22Rv1 (cell line): Measurements from ENCODE around the gene ROS1.

Experiments
- H3K27ac ChIP-seq: fragments of 450-650 bp; 2 replicates; pipeline ENCODE4 v1.5.1; 2017
- CTCF ChIP-seq: fragments of 450-650 bp; IDR thresholded peaks from 2 replicates; pipeline ENCODE4 v1.5.1; 2017; ENCODE audit warnings: mild to moderate bottlenecking
- ZFX ChIP-seq: fragments of 450-650 bp; IDR thresholded peaks from 2 replicates; pipeline ENCODE4 v1.6.1; 2017; ENCODE audit warnings: antibody characterized with exemption, borderline replicate concordance

ROS1 gene

GRCh38 chr6:117266257-117267053 is 159.3 kb downstream of the ROS1 start:
- no peak overlapping the region for H3K27ac ChIP-seq
- TF ChIP-seq ZFX (no peak), CTCF (no peak)

DNA sequence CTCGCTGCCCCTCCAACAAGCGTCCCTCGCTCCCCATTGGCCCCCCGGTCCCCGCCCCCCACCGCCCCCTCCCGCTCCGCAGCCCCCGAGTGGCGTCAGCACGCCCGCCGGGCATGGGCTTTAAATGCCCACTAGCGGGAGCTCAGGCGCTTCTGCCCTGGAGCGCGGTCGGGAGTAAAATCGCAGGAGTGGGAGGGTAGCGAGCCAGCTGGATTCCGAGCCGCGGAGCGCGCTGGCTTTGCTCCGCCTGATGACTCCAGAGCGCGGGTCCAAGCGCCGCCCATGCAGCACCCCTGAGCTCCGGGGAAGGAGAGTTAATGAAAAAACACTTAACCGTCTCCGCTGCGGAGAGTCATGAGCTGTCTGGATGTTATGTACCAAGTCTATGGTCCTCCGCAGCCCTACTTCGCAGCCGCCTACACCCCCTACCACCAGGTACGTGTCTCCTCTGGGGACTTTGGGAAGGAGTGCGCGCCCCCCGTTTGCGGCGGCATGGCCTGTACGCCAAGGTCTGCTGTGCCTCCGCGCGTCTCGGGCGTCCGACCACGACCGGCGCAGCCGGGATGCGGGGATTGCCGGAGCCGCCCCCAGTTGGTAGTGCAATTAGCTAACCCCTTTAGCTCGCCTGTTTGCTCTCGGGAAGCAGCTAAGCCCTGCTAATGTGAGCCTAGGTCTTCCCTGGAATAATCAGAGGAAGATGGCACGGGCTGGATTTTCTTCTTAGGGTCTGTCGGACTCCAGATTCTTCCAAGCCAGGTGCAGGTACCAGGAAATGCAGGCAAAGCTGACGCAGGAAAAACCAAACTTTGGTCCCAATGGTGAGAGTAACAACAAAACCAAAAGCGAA is 160.1 kb downstream of the ROS1 start, which contains the start of gene VGLL2:
Gene VGLL2, plus strand, starts transcription at position 149 of the 847 bp plus-strand sequence. Its CDS starts 206 bp downstream, at position 355.
- TF ChIP-seq CTCF: peak; percentile 39
- TF ChIP-seq ZFX: no peak
- H3K27ac ChIP-seq: no peak within 1 kb of the TSS

GRCh38 chr6:117264692-117265409 is 160.9 kb downstream of the ROS1 start:
- no peak overlapping the region for H3K27ac ChIP-seq
- TF ChIP-seq CTCF: no peak
- no peak for TF ChIP-seq ZFX

DNA sequence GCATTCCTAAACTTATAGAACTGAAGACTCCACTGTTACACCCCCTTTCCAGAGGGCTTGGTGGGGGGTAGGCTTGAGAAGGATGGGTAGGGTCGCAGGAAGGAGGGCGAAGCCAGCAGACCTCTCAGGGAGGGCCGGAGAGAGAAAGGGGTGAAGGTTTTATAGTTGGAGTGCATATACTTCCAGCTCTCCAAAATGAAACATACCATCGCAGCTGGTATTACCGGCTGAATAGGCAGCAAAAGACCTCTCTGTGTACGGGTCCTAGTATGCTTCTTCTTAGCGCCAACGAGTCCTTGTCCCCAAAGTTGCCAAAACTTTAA is 161.4 kb downstream of the ROS1 start:
- TF ChIP-seq ZFX: no peak
- no peak for TF ChIP-seq CTCF
- no peak overlapping the region for H3K27ac ChIP-seq

- H3K27ac ChIP-seq: no peak overlapping the region
- TF ChIP-seq CTCF (no peak), ZFX (no peak)
These were observed 162.3 kb downstream of the ROS1 start for GRCh38 chr6:117263353-117263927.

DNA sequence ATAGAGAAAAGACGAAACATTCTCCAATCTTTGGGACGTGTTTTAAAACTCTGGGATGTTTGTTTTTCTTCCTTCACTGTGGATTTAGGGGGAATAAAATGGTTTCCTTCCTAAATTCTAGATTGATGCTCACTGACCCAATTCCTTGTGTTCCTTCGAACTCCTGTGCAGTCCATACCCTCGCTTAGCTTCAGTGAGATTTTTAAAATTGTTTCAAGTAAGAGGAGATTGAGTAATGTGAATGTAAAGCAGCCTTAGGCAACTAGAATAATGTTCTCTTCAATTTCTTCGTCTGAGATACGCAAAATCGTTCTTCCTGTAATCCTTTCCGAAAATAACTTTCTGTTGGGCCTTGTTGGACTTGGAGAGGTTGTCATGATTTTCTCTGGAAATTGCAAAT is 162.9 kb downstream of the ROS1 start:
- TF ChIP-seq CTCF (no peak), ZFX (no peak)
- no peak overlapping the region for H3K27ac ChIP-seq
